Right hindlimb (tissue), 1 donor: Measurements from ENCODE around the gene CTSL.
A peak's percentile ranks its signal among the peaks of the same experiment; 100 is the strongest.
"Not testable (repeated sequence)": the region's sequence is repeated elsewhere in the genome, so short reads cannot be mapped to it uniquely, and the experiment has no call there.

Experiments used
- DNase-seq: peaks from one replicate; pipeline ENCODE4 v3.0.0-alpha.2; 2018

The CTSL gene

DNA sequence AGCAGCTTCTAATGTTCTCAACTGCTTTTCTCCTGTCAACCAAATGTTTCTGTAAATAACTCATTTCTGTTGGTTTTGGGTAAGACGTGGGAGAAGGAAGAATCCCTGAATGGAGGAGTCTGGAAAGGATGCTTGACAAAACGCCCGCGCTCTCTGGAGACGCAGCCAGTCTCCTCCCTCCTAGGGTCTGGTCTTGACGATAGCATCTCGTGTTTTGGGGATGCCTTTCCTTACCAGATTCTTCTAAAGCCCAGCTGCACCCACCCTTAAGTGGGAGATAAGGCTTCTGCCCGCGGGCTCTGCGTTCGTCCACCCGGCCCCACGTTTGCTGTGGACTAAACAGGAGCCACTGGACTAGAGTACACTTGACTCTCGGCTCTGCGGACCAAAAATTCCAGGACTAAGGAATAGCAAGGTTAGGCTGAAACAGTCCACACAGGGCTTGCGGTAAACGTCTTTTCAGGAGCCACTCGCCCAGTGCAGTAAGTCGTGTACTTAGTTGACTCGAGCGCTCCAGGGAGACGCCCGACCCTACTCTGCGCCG lies 491 bp upstream of the CTSL start:
- DNase-seq, result peak; percentile 39

GRCh38 chr9:87729246-87729645 lies 3.3 kb downstream of the CTSL start:
- no peak for DNase-seq

- DNase-seq, result no peak
Observed at GRCh38 chr9:87731321-87731720, 5.4 kb downstream of the CTSL start.

- no peak for DNase-seq
Observed at GRCh38 chr9:87732344-87732743, 6.4 kb downstream of the CTSL start.

GRCh38 chr9:87732756-87733155 lies 6.8 kb downstream of the CTSL start:
- no peak for DNase-seq

GRCh38 chr9:87733273-87734052 lies 7.5 kb downstream of the CTSL start:
- DNase-seq, result no peak

DNA sequence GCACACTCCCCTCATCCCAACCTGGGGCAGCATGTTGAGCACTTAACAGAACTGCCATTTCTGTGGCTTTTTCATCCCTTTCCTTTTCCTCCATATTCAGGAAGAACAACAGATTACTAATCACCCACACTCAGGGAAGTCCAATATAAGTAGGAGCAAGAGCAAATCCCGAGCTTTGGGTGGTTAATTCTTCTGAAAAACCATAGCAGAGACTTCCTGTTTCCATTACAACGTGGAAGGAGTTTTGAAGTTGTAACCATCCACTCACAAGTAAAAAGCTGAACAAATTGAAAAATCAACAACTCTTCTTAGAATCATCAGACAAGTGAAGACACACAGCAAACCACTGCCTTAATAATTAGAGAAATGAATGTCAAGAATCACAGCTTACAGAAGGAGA lies 8.2 kb downstream of the CTSL start:
- DNase-seq, result no peak

DNA sequence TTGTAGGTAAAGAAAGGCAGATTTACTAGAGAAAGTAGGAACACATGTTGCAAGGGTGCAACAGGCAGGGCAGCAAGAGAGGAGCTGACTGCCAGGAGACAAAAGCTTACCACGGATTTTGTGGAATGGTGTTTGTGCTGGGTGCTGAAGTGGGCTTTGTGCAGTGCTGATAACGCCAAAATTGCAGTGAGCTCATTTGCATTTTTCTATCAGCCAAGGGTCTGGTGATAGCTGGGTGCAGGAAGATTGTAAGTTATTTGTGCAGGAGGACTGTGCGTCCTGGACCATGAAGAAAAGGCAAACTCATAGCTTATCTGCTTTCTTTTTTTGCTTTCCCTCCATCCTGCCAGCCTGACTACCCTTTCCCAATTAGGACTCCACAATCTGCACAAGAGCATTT lies 13.6 kb downstream of the CTSL start:
- no peak for DNase-seq

DNA sequence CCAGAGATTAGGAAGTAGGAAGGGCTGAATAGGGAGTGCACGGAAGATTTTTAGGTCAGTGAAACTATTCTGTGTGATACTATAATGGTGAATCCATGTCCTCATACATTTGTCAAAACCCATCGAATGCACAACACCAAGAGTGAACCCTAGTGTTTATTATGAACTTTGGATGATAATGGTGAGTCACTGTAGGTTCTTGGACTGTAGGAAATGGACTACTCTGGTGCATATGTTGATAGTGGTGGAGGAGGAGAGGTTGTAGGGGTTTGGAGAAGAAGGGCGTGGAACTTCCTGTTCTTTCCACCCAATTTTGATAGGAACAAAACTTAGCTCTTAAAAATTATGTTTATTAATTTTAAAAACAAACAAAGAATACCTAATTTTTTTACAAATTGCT lies 14.3 kb downstream of the CTSL start:
- no peak for DNase-seq

- no peak for DNase-seq
Observed at GRCh38 chr9:87741326-87741725, 15.4 kb downstream of the CTSL start.

GRCh38 chr9:87741891-87742290 lies 16.0 kb downstream of the CTSL start:
- no peak for DNase-seq

- no peak for DNase-seq
Observed at GRCh38 chr9:87742813-87743428, 17.0 kb downstream of the CTSL start.

DNA sequence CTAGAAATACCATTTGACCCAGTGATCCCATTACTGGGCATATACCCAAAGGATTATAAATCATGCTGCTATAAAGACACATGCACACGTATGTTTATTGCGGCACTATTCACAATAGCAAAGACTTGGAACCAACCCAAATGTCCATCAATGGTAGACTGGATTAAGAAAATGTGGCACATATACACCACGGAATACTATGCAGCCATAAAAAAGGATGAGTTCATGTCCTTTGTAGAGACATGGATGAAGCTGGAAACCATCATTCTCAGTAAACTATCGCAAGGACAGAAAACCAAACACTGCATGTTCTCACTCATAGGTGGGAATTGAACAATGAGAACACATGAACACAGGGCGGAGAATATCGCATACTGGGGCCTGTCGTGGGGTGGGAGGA lies 18.3 kb downstream of the CTSL start:
- not testable (repeated sequence) for DNase-seq

- DNase-seq, result no peak
Observed at GRCh38 chr9:87746186-87746585, 20.3 kb downstream of the CTSL start.

DNA sequence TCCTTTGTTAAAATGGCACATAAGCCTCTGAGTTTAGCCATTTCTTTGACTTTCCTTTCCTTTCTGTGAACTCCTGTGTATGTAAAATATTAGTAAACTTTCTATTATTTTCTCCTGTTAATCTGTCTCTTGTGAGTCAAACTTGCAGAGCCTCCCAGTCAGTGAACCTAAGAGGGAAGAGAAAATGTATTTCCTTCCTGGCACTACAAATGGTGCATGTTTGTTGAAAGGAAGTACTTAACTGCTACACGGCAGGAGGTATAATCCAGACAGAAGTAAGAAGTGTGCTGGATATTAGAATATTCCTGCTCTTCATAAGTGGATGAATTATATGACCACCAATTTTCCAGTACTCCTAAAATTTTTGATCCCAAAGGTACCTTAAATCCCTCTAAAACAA lies 23.0 kb downstream of the CTSL start:
- DNase-seq, result no peak

DNA sequence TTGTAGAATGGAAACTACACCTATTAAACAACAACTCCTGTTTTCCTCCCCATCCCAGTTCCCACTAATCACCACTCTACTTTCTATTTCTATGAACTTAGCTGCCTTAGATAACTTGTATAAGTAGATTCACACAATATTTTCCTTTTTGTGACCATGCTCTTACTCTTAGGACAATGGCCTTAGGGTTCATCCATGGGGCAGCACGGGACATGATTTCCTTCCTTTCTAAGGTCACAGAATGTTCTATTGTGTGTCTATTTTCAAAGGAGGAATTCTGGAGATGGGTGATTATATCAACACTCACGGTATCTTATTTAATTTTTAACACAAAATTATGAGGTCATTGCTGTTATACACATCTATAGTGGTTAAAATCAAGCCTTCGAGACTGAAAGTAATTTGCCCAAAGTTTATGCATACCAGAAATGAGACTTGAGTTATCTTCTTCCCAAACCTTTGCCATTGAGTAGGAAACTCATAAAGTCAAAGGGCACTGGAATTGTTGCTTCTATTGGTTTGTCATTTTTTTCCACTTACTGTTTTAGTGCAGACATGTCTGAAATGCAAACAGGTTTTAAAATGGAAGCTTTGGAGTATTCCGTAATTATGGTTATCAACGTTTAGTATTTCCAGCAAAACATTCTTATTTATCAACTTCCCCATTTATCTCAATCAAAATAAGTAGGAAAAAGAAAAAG lies 23.6 kb downstream of the CTSL start:
- DNase-seq, result no peak

DNA sequence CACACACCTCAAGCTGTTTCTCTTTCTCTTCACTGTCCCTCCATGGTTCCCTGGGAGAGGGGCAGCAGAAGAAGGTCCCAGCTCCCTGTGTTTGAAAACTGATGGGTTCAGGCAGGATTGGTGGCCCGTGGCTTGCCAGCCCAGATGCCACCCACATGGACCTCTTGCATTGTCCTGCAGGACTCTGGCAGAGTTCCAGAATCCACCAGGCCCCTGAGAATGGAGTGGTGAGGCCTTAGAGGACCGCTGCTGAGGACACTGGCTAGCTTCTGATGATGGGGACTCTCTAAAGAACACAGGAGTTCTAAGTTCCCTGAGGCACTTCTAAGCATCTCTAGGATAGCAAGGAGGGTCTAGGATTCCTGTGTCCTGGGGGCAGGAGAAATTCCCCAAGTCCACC lies 24.8 kb downstream of the CTSL start:
- DNase-seq, result no peak

- DNase-seq, result no peak
Observed at GRCh38 chr9:87751423-87751822, 25.5 kb downstream of the CTSL start.

DNA sequence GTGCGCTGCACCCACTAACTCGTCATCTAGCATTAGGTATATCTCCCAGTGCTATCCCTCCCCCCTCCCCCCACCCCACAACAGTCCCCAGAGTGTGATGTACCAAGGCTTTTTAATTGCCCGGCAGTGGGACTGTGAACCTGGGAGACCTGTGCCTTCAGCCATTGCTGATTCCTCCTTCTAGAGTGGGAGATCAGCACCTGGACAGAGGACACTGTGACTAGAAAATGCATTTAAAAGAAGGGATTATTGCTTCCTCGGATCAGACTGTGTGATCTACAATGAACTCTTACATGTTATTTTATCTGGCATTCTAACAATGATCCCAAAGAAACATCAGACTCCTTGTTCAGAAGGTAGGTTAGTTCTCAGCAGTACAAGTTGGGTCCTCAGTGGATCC lies 25.9 kb downstream of the CTSL start:
- DNase-seq, result no peak

GRCh38 chr9:87753313-87753712 lies 27.4 kb downstream of the CTSL start:
- DNase-seq, result no peak

- DNase-seq, result not testable (repeated sequence)
Observed at GRCh38 chr9:87758330-87758729, 32.4 kb downstream of the CTSL start.

GRCh38 chr9:87759980-87760379 lies 34.1 kb downstream of the CTSL start:
- DNase-seq, result not testable (repeated sequence)

DNA sequence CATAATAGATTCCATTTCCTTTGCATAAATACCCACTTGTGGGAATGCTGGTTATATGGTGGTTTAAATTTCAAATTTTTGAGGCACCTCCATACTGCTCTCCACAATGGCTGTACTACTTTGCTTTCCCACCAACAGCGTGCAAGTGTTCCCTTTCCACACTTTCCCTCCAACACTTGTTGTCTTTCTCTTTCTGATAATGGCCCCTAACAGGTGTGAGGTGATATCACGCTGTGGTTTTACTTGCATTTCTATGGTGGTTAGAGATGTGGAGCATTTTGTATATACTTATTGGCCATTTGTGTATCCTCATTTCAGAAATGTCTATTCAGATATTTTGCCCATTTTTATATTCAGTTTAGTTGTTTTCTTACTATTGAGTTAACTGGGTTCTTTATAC lies 34.6 kb downstream of the CTSL start:
- no peak for DNase-seq

DNA sequence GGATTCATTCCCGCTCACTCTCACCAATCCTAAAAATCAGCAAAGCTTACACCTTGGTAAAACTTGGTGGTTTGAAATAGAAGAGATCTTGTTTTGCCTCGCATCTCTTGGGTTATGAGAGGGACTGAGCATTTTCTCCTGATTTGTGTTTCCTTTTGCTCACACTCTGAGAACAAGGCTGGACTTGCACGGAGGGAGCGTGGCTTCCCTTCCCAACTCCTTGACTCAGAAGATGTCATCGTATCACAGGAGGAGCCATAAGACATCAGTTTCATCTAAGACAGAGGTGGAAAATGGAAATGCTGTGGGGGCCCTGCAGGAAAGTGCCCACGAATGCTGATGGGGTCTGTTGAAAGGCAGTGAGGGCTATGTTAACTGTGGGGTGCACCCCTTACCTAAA lies 37.4 kb downstream of the CTSL start:
- no peak for DNase-seq
